HEK293T (cell line): ENCODE data around the gene NEK1.

Source experiments
- CTCF ChIA-PET: fragments of 350-600 bp; formaldehyde crosslinking; extraction: SDS; loops from one replicate; lab custom pipeline; 2021; ENCODE audit warnings: antibody characterized with exemption, inconsistent platforms; lab: Yijun Ruan, JAX
- POLR2A ChIA-PET: fragments of 350-600 bp; formaldehyde crosslinking; extraction: SDS; loops from one replicate; lab custom pipeline; 2020; ENCODE audit warnings: antibody characterized with exemption, inconsistent platforms; lab: Yijun Ruan, JAX
- DNase-seq: peaks from one replicate; pipeline ENCODE4 v3.0.0; 2012; ENCODE audit warnings: mixed read lengths; ENCODE audit errors: extremely low spot score
- ARNT ChIP-seq: fragments of 450-650 bp; IDR thresholded peaks from 2 replicates; pipeline ENCODE4 v1.6.1; 2017; ENCODE audit warnings: mild to moderate bottlenecking
- BHLHE40 ChIP-seq: fragments of 450-650 bp; IDR thresholded peaks from 2 replicates; pipeline ENCODE4 v1.6.1; 2016; ENCODE audit warnings: mild to moderate bottlenecking, moderate library complexity, borderline replicate concordance
- CTBP1 ChIP-seq: fragments of 450-650 bp; IDR thresholded peaks from 2 replicates; pipeline ENCODE4 v1.6.1; 2016; ENCODE audit warnings: borderline replicate concordance
- ELF4 ChIP-seq: fragments of 450-650 bp; IDR thresholded peaks from 2 replicates; pipeline ENCODE4 v1.6.1; 2017; ENCODE audit warnings: antibody characterized with exemption
- FOXA1 ChIP-seq: fragments of 450-650 bp; IDR thresholded peaks from 2 replicates; pipeline ENCODE4 v1.6.1; 2016; ENCODE audit warnings: mild to moderate bottlenecking
- FOXK2 ChIP-seq: fragments of 450-650 bp; IDR thresholded peaks from 2 replicates; pipeline ENCODE4 v1.6.1; 2016; ENCODE audit warnings: mild to moderate bottlenecking
- FOXM1 ChIP-seq: fragments of 450-650 bp; IDR thresholded peaks from 2 replicates; pipeline ENCODE4 v1.6.1; 2017; ENCODE audit warnings: mild to moderate bottlenecking, borderline replicate concordance
- HDGF ChIP-seq: fragments of 450-650 bp; IDR thresholded peaks from 2 replicates; pipeline ENCODE4 v1.6.1; 2017; ENCODE audit warnings: antibody characterized with exemption, borderline replicate concordance
- L3MBTL2 ChIP-seq: fragments of 450-650 bp; conservative IDR thresholded peaks from 2 replicates; pipeline ENCODE4 v1.6.1; 2016; ENCODE audit warnings: mild to moderate bottlenecking
- LEF1 ChIP-seq: fragments of 450-650 bp; IDR thresholded peaks from 2 replicates; pipeline ENCODE4 v1.6.1; 2017; ENCODE audit warnings: mild to moderate bottlenecking, borderline replicate concordance
- PKNOX1 ChIP-seq: fragments of 450-650 bp; IDR thresholded peaks from 2 replicates; pipeline ENCODE4 v1.6.1; 2016
- SP1 ChIP-seq: fragments of 450-650 bp; IDR thresholded peaks from 2 replicates; pipeline ENCODE4 v1.6.1; 2017
- SUZ12 ChIP-seq: fragments of 450-650 bp; IDR thresholded peaks from 2 replicates; pipeline ENCODE4 v1.6.1; 2016; ENCODE audit warnings: mild to moderate bottlenecking
- TARDBP ChIP-seq: fragments of 450-650 bp; IDR thresholded peaks from 2 replicates; pipeline ENCODE4 v1.6.1; 2016
- ZNF384 ChIP-seq: fragments of 450-650 bp; IDR thresholded peaks from 2 replicates; pipeline ENCODE4 v1.6.1; 2016

NEK1 gene

GRCh38 chr4:169493164-169493524 lies 119.2 kb downstream of the NEK1 start:
- CTCF ChIA-PET: interaction anchor here (0.6 to 1.3 kb wide), 4 partner anchors 9 to 507 kb away, joined by 3 to 5 read pairs (median 3); no protein-coding TSS in a partner anchor
- no peak for DNase-seq
- TF ChIP-seq SP1 (no peak), CTBP1 (no peak), HDGF (no peak)
- POLR2A ChIA-PET: no interaction called here

- TF ChIP-seq SUZ12 (no peak), PKNOX1 (no peak), HDGF (no peak), ARNT (no peak), ELF4 (no peak), LEF1 (no peak), FOXA1 (no peak), ZNF384 (no peak), TARDBP (no peak), FOXK2 (no peak)
- ChIA-PET POLR2A (no interaction called here), CTCF (interaction anchor here (0.6 to 1.3 kb wide), 4 partner anchors 9 to 506 kb away, joined by 3 to 5 read pairs (median 3); no protein-coding TSS in a partner anchor)
- peak; percentile 56 for DNase-seq
Measured at GRCh38 chr4:169492436-169493163, 119.8 kb downstream of the NEK1 start.

GRCh38 chr4:169491211-169491610 lies 121.2 kb downstream of the NEK1 start:
- TF ChIP-seq FOXA1 (no peak), SP1 (no peak), HDGF (no peak), CTBP1 (no peak), BHLHE40 (no peak), ZNF384 (no peak), PKNOX1 (no peak)
- DNase-seq: no peak
- POLR2A ChIA-PET: interaction anchor here (2.6 kb wide), 1 partner anchor 482 kb away, joined by 11 read pairs; the partner anchor contains the start of gene CBR4
- CTCF ChIA-PET: no interaction called here

- ChIA-PET CTCF (interaction anchor here (0.7 kb wide), 1 partner anchor 77 kb away, joined by 3 read pairs; no protein-coding TSS in a partner anchor), POLR2A (interaction anchor here (2.6 kb wide), 1 partner anchor 480 kb away, joined by 11 read pairs; the partner anchor contains the start of gene CBR4)
- DNase-seq: no peak
- TF ChIP-seq ARNT (no peak), FOXM1 (no peak), L3MBTL2 (no peak), TARDBP (no peak), ZNF384 (no peak), PKNOX1 (no peak)
Measured at GRCh38 chr4:169489306-169489705, 123.1 kb downstream of the NEK1 start.

GRCh38 chr4:169485791-169486742 lies 126.3 kb downstream of the NEK1 start:
- POLR2A ChIA-PET: interaction anchor here (1.1 kb wide), 1 partner anchor 476 kb away, joined by 7 read pairs; the partner anchor contains the start of gene CBR4
- peak; percentile 51 for DNase-seq
- CTCF ChIA-PET: interaction anchor here (0.6 to 1.8 kb wide), 11 partner anchors 13 to 1332 kb away, joined by 3 to 13 read pairs (median 5); no protein-coding TSS in a partner anchor

More at GRCh38 chr4:169485791-169486742, 126.3 kb downstream of the NEK1 start:
- no peak for TF ChIP-seq CTBP1
- peak; percentile 55 for TF ChIP-seq L3MBTL2
- peak; percentile 74 for TF ChIP-seq PKNOX1
